K562 (cell line): Measurements from ENCODE around the gene ART4. TPM values are rescaled to one million over a fixed set of nuclear protein-coding genes. Genes with fewer than 3 reads are reported as not detected.

Experiments
- ATAC-seq: fragments of 200-7000 bp; cut with Tn5 transposase; 3 replicates; pipeline ENCODE4 v1.9.1; 2020; ENCODE audit warnings: moderate library complexity
- BruUV-seq: library from RNA; stranded (reverse); fragments of 400-500 nt; replicated peaks from 2 replicates; lab custom pipeline; 2021; lab: Mats Ljungman, UMichigan
- CTCF ChIA-PET: fragments of 300-600 bp; formaldehyde crosslinking; extraction: SDS; loops from one replicate; lab custom pipeline; 2021; ENCODE audit warnings: low intra/inter-chr PET ratio; lab: Yijun Ruan, JAX
- POLR2A ChIA-PET: fragments of 300-600, 350-650 bp; sonication (Branson Sonifier 250); formaldehyde crosslinking; extraction: SDS; loops from one replicate; lab custom pipeline; 2021; ENCODE audit warnings: antibody characterized with exemption, inconsistent platforms; lab: Yijun Ruan, JAX
- DNase-seq, 4 experiments: peaks; one replicate each; pipeline versions ENCODE4 v3.0.0 to v3.0.0-alpha.2; 2011 to 2018; ENCODE audit warnings: low spot score in 3 of 4, mixed read lengths in 3 of 4; ENCODE audit errors: extremely low read depth in 1 of 4
- FAIRE-seq: peaks from 2 replicates; lab custom pipeline; 2011; peaks lifted over from hg19 to GRCh38; lab: Jason Lieb, UNC
- H2AFZ ChIP-seq: 2 replicates; pipeline ENCODE4 v1.6.0; 2011; ENCODE audit warnings: low read depth, low read length, control low read depth, inconsistent platforms
- H3K27ac ChIP-seq: fragments of 200-600 bp; 3 replicates; pipeline ENCODE4 v1.8.0; 2011; ENCODE audit warnings: low read depth, mild to moderate bottlenecking, control low read depth, inconsistent platforms, low read length, moderate library complexity, mixed read lengths; ENCODE audit errors: extremely low read depth
- H3K27me3 ChIP-seq, 2 experiments: fragments of 300-600 bp in 1 of 2; 2 replicates in 1 of 2; 3 replicates in 1 of 2; pipeline versions ENCODE4 v1.6.0 to v1.8.0; 2011; ENCODE audit warnings: inconsistent platforms in 2 of 2, low read length in 2 of 2, mild to moderate bottlenecking in 1 of 2, mixed read lengths in 1 of 2, moderate library complexity in 1 of 2; ENCODE audit not compliant: control insufficient read depth in 2 of 2, insufficient read depth in 2 of 2
- H3K36me3 ChIP-seq: fragments of 300-600 bp; 3 replicates; pipeline ENCODE4 v1.8.0; 2011; ENCODE audit warnings: mild to moderate bottlenecking, low read length, inconsistent platforms; ENCODE audit not compliant: control insufficient read depth, insufficient read depth
- H3K4me1 ChIP-seq, 2 experiments: fragments of 200-600 bp in 1 of 2; replicated peaks in 1 of 2; 2 replicates in 1 of 2; 3 replicates in 1 of 2; pipeline versions ENCODE4 v1.5.1 to v1.8.0; 2011; ENCODE audit warnings: inconsistent platforms in 2 of 2, low read length in 2 of 2, mild to moderate bottlenecking in 1 of 2, mixed read lengths in 1 of 2, moderate library complexity in 1 of 2; ENCODE audit not compliant: control insufficient read depth in 2 of 2, insufficient read depth in 2 of 2
- H3K4me2 ChIP-seq: 2 replicates; pipeline ENCODE4 v1.6.1; 2011; ENCODE audit warnings: low read length, control low read depth, inconsistent platforms, mixed read lengths; ENCODE audit not compliant: insufficient read depth
- H3K4me3 ChIP-seq: fragments of 200-600 bp; sonication (generic), shearing (Covaris generic); 2 replicates; pipeline ENCODE4 v1.5.1; 2016; ENCODE audit warnings: control low read depth, inconsistent platforms
- H3K79me2 ChIP-seq: fragments of 200-600 bp; 3 replicates; pipeline ENCODE4 v1.8.0; 2011; ENCODE audit warnings: low read length, inconsistent platforms; ENCODE audit not compliant: control insufficient read depth, insufficient read depth
- H3K9ac ChIP-seq, 2 experiments: 2 replicates each; pipeline versions ENCODE4 v1.6.0 to v1.6.1; 2011; ENCODE audit warnings: low read depth in 2 of 2, low read length in 2 of 2, control low read depth in 1 of 2, inconsistent platforms in 1 of 2, mild to moderate bottlenecking in 1 of 2, mixed read lengths in 1 of 2; ENCODE audit not compliant: insufficient read depth in 1 of 2
- H3K9me1 ChIP-seq: one replicate; pipeline ENCODE4 v1.6.0; 2011; ENCODE audit warnings: inconsistent platforms, mild to moderate bottlenecking, low read length, moderate library complexity; ENCODE audit not compliant: control insufficient read depth, insufficient read depth
- H3K9me3 ChIP-seq: replicated peaks from 2 replicates; pipeline ENCODE4 v1.5.1; 2011; ENCODE audit warnings: low read depth, low read length, inconsistent platforms; ENCODE audit not compliant: control insufficient read depth, insufficient read depth
- H4K20me1 ChIP-seq: replicated peaks from 2 replicates; pipeline ENCODE4 v1.6.1; 2011; ENCODE audit warnings: low read length, inconsistent platforms, mixed read lengths; ENCODE audit not compliant: control insufficient read depth, insufficient read depth
- FOXJ3 ChIP-seq: sonication (generic); formaldehyde crosslinking; IDR thresholded peaks from 2 replicates; pipeline ENCODE4 v1.4.0; 2020; ENCODE audit warnings: mild to moderate bottlenecking, missing genetic modification reagents
- MAFK ChIP-seq: IDR thresholded peaks from 2 replicates; pipeline ENCODE4 v1.6.1; 2011; ENCODE audit warnings: low read length, improper control_type of control experiment
- YY1 ChIP-seq, 3 experiments: IDR thresholded peaks; 2 replicates each; pipeline ENCODE4 v1.6.1; 2011; ENCODE audit warnings: low read length in 2 of 3, mild to moderate bottlenecking in 2 of 3, moderate library complexity in 2 of 3, borderline replicate concordance in 1 of 3, control low read depth in 1 of 3, low read depth in 1 of 3; ENCODE audit not compliant: insufficient read depth in 3 of 3, insufficient replicate concordance in 2 of 3, control insufficient read depth in 1 of 3, insufficient read length in 1 of 3; ENCODE audit errors: extremely low read depth in 1 of 3
- ZNF780A ChIP-seq: fragments of 250-450 bp; sonication (Bioruptor Pico); IDR thresholded peaks from 2 replicates; pipeline ENCODE4 v1.5.0; 2021; ENCODE audit warnings: mild to moderate bottlenecking
- WGBS: fragments of 100-300 bp; shearing (Covaris generic); methylation state at CpG from one replicate; pipeline ENCODE4 v1.1.6; 2016; ENCODE audit warnings: low coverage, mixed read lengths; ENCODE audit not compliant: insufficient coverage; ENCODE audit errors: missing lambda C conversion rate; 5-methylcytosine and 5-hydroxymethylcytosine counted together
- in situ Hi-C: fragments of 300-500 bp; cut with MboI; formaldehyde crosslinking; loops from 4 replicates; pipeline ENCODE4 v1.15.0; 2018; ENCODE audit warnings: inconsistent platforms, mixed read lengths
- intact Hi-C: fragments of 100-400 bp; cut with micrococcal nuclease; formaldehyde crosslinking; loops from 2 replicates; pipeline ENCODE4 v1.14.2; 2022
- polyA plus RNA-seq, 8 experiments: library from polyadenylated mRNA; depleted of rRNA in 4 of 8; stranded (reverse) in 5 of 8; unstranded in 3 of 8; fragments of >200 nt; fragmentation: Nextera tagmentation in 2 of 8; fragmentation: Illumina TruSeq in 1 of 8; extraction: Ambion mirVana in 2 of 8; extraction: Trizol in 1 of 8; gene quantifications; 2 replicates each; pipeline versions ENCODE4 v1.2.1 to v1.2.3, GENCODE V29; 2011 to 2014; ENCODE audit warnings: inconsistent platforms in 1 of 8, missing spikeins in 1 of 8
- total RNA-seq, 7 experiments: library from RNA; depleted of rRNA in 6 of 7; stranded (reverse); fragments of >200 nt in 6 of 7; fragmentation: Illumina TruSeq in 2 of 7; extraction: Trizol in 2 of 7; gene quantifications; 2 replicates each; pipeline versions ENCODE4 v1.2.1 to v1.2.3, GENCODE V29; 2011 to 2021; ENCODE audit warnings: low replicate concordance in 1 of 7
- TF ChIP-seq, protein P1 (sequence below), 2 experiments: fragments of 450-650 bp; formaldehyde crosslinking in 1 of 2; IDR thresholded peaks; 2 replicates each; pipeline versions ENCODE4 v1.4.0 to v1.6.1; 2014 to 2020; ENCODE audit warnings: mild to moderate bottlenecking in 2 of 2, borderline replicate concordance in 1 of 2, low read depth in 1 of 2

Gene ART4
- total and polyA plus RNA-seq, 9 of the 15 experiments (the other 6 are each of a cell fraction or from before 2014, with no cell fraction given): 0.07 TPM; not detected in 8

DNA sequence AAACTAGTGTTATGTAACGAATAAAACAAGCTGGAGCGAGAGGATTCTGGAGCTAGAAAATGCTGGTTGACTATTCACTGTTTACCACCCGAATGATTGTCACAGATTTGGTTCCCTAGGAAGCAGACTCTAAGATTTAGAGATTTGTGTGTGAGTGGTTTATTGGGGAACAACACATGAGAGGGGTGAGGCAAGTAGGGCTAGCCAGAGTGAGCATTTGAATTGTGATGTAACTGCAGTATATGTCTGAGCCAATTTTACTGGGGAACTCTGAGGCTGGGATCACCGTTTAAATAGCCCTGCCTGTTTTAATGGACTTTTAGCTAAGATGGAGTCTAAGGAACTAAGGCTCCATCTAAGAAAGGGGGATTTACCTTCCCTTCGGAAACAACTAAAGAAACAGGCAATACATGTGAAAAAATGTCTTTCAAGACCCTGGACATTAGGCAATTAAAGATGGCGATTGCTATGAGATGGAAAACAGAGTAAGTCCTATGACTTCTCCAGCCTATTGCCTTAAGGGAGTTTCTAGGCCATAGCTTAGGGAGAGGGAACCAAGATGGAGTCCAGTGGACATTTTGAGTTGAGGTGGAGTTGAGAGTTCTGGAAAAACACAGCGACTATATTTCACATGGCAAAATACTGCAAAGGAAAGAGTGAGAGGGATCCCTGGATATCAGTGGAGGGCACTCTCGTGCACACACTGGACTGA lies 36.1 kb upstream of the ART4 start:
- no peaks in the 10 kb centered on the region for H3K4me1 ChIP-seq
- BruUV-seq: no TSS peak
- no peak for FAIRE-seq

DNA sequence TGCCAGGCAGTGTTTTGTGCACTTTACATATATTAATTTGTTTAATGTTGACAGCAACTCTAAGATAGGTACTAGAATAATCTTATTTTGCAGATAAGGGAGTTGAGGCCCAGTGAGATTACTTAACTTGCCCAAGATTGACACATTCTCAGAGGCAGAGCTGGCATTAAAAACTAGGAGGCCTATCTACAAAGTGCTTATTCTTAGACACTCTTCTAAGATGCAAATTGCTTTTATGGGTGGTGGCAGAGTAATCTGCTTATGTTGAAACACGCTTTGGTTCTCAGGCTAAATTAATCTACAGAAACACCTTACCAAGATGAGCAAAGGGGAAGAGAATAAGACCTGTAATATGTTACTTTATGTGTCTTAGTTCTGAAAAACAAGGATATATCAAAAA lies 35.2 kb upstream of the ART4 start:
- no peak overlapping the region for H2AFZ ChIP-seq
- POLR2A ChIA-PET: no interaction called here
- TF ChIP-seq MAFK (no peak), FOXJ3 (CRISPR knock-in tag) (no peak)
- TF ChIP-seq, protein P1, sequence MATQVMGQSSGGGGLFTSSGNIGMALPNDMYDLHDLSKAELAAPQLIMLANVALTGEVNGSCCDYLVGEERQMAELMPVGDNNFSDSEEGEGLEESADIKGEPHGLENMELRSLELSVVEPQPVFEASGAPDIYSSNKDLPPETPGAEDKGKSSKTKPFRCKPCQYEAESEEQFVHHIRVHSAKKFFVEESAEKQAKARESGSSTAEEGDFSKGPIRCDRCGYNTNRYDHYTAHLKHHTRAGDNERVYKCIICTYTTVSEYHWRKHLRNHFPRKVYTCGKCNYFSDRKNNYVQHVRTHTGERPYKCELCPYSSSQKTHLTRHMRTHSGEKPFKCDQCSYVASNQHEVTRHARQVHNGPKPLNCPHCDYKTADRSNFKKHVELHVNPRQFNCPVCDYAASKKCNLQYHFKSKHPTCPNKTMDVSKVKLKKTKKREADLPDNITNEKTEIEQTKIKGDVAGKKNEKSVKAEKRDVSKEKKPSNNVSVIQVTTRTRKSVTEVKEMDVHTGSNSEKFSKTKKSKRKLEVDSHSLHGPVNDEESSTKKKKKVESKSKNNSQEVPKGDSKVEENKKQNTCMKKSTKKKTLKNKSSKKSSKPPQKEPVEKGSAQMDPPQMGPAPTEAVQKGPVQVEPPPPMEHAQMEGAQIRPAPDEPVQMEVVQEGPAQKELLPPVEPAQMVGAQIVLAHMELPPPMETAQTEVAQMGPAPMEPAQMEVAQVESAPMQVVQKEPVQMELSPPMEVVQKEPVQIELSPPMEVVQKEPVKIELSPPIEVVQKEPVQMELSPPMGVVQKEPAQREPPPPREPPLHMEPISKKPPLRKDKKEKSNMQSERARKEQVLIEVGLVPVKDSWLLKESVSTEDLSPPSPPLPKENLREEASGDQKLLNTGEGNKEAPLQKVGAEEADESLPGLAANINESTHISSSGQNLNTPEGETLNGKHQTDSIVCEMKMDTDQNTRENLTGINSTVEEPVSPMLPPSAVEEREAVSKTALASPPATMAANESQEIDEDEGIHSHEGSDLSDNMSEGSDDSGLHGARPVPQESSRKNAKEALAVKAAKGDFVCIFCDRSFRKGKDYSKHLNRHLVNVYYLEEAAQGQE (IDR thresholded peaks at IDR 0.05; ENCODE audit: borderline replicate concordance): no peak
- TF ChIP-seq, protein P1 (CRISPR knock-in tag; IDR thresholded peaks at IDR 0.05; ENCODE audit: low read depth): no peak

More for the DNA sequence above, 36.1 kb upstream of the ART4 start:
- Histone ChIP-seq H3K9me1 (no peaks in the 10 kb centered on the region), H3K4me2 (no peak overlapping the region), H3K27ac (no peak overlapping the region), H2AFZ (0 out of 2 replicates have a peak overlapping the region, but pooled peaks have one; percentile 16), H3K27me3 (no peaks in the 10 kb centered on the region), H4K20me1 (no peaks in the 10 kb centered on the region), H3K9me3 (no peaks in the 10 kb centered on the region), H3K4me3 (no peak overlapping the region), H3K36me3 (no peaks in the 10 kb centered on the region), H3K79me2 (no peaks in the 10 kb centered on the region), H3K9ac (no peak overlapping the region)
- 4% methylated on average over 8 of the region's 8 CpGs for WGBS
- ChIA-PET CTCF (no interaction called here), POLR2A (no interaction called here)
- in situ Hi-C loops: no loop called here
- ATAC-seq (no peak), DNase-seq (no peak)
- peak in 1 of 3 experiments; percentile 7 for TF ChIP-seq YY1 (IDR thresholded peaks at IDR 0.05; ENCODE audit: borderline replicate concordance in 1 of 3, control insufficient read depth in 1 of 3, extremely low read depth in 1 of 3, insufficient read depth in 3 of 3, insufficient read length in 1 of 3, insufficient replicate concordance in 2 of 3, low read depth in 1 of 3, low read length in 2 of 3)
- TF ChIP-seq ZNF780A (CRISPR knock-in tag): no peak
- intact Hi-C loops: no loop called here

More for the DNA sequence above, 35.2 kb upstream of the ART4 start:
- Histone ChIP-seq H3K79me2 (no peaks in the 10 kb centered on the region), H3K9ac (no peak overlapping the region), H3K27ac (no peak overlapping the region), H3K36me3 (no peaks in the 10 kb centered on the region), H3K4me1 (no peaks in the 10 kb centered on the region), H3K4me2 (no peak overlapping the region), H4K20me1 (no peaks in the 10 kb centered on the region), H3K9me3 (no peaks in the 10 kb centered on the region), H3K9me1 (no peaks in the 10 kb centered on the region), H3K4me3 (no peak overlapping the region), H3K27me3 (no peaks in the 10 kb centered on the region)
- intact Hi-C loops: no loop called here
- ATAC-seq (no peak), FAIRE-seq (no peak), DNase-seq (no peak)
- 0% methylated on average over 1 of the region's 1 CpG for WGBS
- BruUV-seq: no TSS peak
- CTCF ChIA-PET: no interaction called here
- in situ Hi-C loops: no loop called here
